Left lobe of liver (tissue), 2 donors: Measurements from ENCODE around the gene CPT1C. TPM values are rescaled to one million over a fixed set of nuclear protein-coding genes. Genes with fewer than 3 reads are reported as not detected.
A peak's percentile ranks its signal among the peaks of the same experiment; 100 is the strongest.

Experiments used
- ATAC-seq: fragments of 200-7000 bp; cut with Tn5 transposase; one replicate; pipeline ENCODE4 v1.9.1; 2020; ENCODE audit warnings: mild to moderate bottlenecking, moderate library complexity
- DNase-seq: peaks from one replicate; pipeline ENCODE4 v3.0.0-alpha.2; 2020; ENCODE audit warnings: low spot score
- total RNA-seq: library from RNA; stranded (reverse); gene quantifications from one replicate; pipeline ENCODE4 v1.2.1, GENCODE V29; 2021
- donor health status: DM: no; HTN: no; CAD: no; lungs with moderate emphysema.
- donor health status: DM: no; HTN: yes; CAD: no.

CPT1C gene
- total RNA-seq, 1 donor from 2014 or later: 0.91 TPM

GRCh38 chr19:49660338-49660961 is 30.5 kb upstream of the CPT1C start:
- DNase-seq (no peak), ATAC-seq (no peak)

GRCh38 chr19:49662011-49662410 is 28.9 kb upstream of the CPT1C start:
- ATAC-seq (no peak), DNase-seq (no peak)

GRCh38 chr19:49663224-49663623 is 27.7 kb upstream of the CPT1C start:
- no peak for ATAC-seq
- DNase-seq: no peak

- DNase-seq (peak; percentile 91), ATAC-seq (peak; percentile 84)
Measured at GRCh38 chr19:49664171-49665035, 26.5 kb upstream of the CPT1C start.

GRCh38 chr19:49665036-49665350 is 25.9 kb upstream of the CPT1C start:
- DNase-seq: no peak
- no peak for ATAC-seq

GRCh38 chr19:49665351-49666119 is 25.4 kb upstream of the CPT1C start, which contains the start of the genes BCL2L12 and IRF3:
BCL2L12 (plus strand) TSS chr19:49665933; CDS start chr19:49666693, 760 bp downstream.
IRF3 (minus strand) TSS chr19:49665857; CDS start chr19:49664838, 1,019 bp downstream.
- peak; percentile 83 for ATAC-seq

GRCh38 chr19:49666120-49666444 is 24.8 kb upstream of the CPT1C start:
- ATAC-seq: peak; percentile 6
- DNase-seq: no peak

More at GRCh38 chr19:49665351-49666119, 25.4 kb upstream of the CPT1C start, which contains the start of the genes BCL2L12 and IRF3:
- DNase-seq: peak; percentile 99

- DNase-seq: no peak
- ATAC-seq: no peak
Measured at GRCh38 chr19:49667473-49667872, 23.4 kb upstream of the CPT1C start.

GRCh38 chr19:49669516-49669915 is 21.4 kb upstream of the CPT1C start:
- no peak for DNase-seq
- no peak for ATAC-seq

- peak; percentile 63 for ATAC-seq
- peak; percentile 82 for DNase-seq
Measured at GRCh38 chr19:49672131-49672919, 18.6 kb upstream of the CPT1C start.

GRCh38 chr19:49676136-49676783 is 14.7 kb upstream of the CPT1C start:
- DNase-seq (no peak), ATAC-seq (peak; percentile 75)

GRCh38 chr19:49676784-49677230 is 14.1 kb upstream of the CPT1C start:
- DNase-seq (peak; percentile 100), ATAC-seq (peak; percentile 69)

GRCh38 chr19:49677231-49677900 is 13.6 kb upstream of the CPT1C start, which contains the start of gene PRMT1:
PRMT1 (plus strand) TSS chr19:49677271; CDS start chr19:49677281, 10 bp downstream.
- ATAC-seq (peak; percentile 29), DNase-seq (peak; percentile 71)

- DNase-seq (peak; percentile 74), ATAC-seq (peak; percentile 7)
Measured at GRCh38 chr19:49677901-49678674, 12.8 kb upstream of the CPT1C start.

- no peak for ATAC-seq
Measured at GRCh38 chr19:49678985-49679770, 11.7 kb upstream of the CPT1C start.

GRCh38 chr19:49679771-49680413 is 11.0 kb upstream of the CPT1C start:
- no peak for ATAC-seq
- no peak for DNase-seq

More at GRCh38 chr19:49678985-49679770, 11.7 kb upstream of the CPT1C start:
- no peak for DNase-seq
